ENCODE measurements around the gene MTA1.

DNA sequence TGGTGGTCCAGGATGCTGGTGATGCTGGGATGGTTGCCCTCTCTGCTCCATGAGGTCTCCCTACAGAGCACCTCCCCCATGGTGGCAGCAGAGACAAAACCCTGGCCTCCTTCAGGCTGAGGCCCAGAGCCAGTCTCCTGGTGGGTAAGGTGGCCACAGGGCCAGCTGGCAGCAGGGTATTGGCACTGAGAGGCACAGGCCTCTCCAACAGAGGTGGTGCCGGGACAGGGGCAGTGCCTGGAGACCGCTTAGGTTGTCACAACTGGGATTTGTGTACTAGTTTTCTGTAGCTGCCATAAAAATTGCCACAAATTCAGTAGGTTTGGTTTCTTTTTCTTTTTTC lies 6.1 kb upstream of the MTA1 start:
- TF ChIP-seq, protein P1, sequence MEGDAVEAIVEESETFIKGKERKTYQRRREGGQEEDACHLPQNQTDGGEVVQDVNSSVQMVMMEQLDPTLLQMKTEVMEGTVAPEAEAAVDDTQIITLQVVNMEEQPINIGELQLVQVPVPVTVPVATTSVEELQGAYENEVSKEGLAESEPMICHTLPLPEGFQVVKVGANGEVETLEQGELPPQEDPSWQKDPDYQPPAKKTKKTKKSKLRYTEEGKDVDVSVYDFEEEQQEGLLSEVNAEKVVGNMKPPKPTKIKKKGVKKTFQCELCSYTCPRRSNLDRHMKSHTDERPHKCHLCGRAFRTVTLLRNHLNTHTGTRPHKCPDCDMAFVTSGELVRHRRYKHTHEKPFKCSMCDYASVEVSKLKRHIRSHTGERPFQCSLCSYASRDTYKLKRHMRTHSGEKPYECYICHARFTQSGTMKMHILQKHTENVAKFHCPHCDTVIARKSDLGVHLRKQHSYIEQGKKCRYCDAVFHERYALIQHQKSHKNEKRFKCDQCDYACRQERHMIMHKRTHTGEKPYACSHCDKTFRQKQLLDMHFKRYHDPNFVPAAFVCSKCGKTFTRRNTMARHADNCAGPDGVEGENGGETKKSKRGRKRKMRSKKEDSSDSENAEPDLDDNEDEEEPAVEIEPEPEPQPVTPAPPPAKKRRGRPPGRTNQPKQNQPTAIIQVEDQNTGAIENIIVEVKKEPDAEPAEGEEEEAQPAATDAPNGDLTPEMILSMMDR (conservative IDR thresholded peaks at IDR 0.05 in 1 of 2, IDR thresholded peaks at IDR 0.05 in 1 of 2; ENCODE audit: extremely low read depth in 1 of 2, insufficient read depth in 1 of 2, low read depth in 1 of 2, low read length in 2 of 2): no peak
- TF ChIP-seq EZH2 (IDR thresholded peaks at IDR 0.05; ENCODE audit: borderline replicate concordance, low read length): no peak
